HG03196 (cell line): Measurements from ENCODE around the gene CNTNAP2.

Experiments
- ATAC-seq: cut with Tn5 transposase; IDR thresholded peaks from one replicate; pipeline ENCODE4 v1.9.1; 2021; ENCODE audit not compliant: unreplicated experiment

Gene CNTNAP2

GRCh38 chr7:147188467-147188866, 1071.9 kb downstream of the CNTNAP2 start:
- ATAC-seq = no peak

GRCh38 chr7:147193476-147193875, 1076.9 kb downstream of the CNTNAP2 start:
- no peak for ATAC-seq

- ATAC-seq = no peak
These were observed 1079.9 kb downstream of the CNTNAP2 start for GRCh38 chr7:147196481-147196880.

DNA sequence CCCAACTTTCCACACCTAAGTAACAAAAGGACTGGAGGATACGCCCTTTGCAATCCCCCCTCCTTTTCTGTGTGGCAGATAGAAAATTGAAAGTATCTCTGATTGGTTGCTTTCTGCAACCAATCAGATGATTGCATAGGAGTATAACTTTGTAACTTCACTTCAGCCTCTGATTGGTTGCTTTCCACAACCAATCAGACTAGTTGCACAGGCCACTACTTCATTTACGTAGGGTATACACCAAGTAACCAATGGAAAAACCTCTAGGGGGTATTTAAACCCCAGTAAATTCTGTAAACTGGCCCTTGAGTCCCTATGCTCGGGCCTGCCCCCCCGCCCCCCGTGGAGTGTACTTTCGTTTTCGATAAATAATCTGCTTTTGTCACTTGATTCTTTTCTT, 1080.4 kb downstream of the CNTNAP2 start:
- ATAC-seq = no peak

- no peak for ATAC-seq
These were observed 1083.3 kb downstream of the CNTNAP2 start for GRCh38 chr7:147199868-147200267.

- ATAC-seq = no peak
These were observed 1091.4 kb downstream of the CNTNAP2 start for GRCh38 chr7:147207988-147208387.

DNA sequence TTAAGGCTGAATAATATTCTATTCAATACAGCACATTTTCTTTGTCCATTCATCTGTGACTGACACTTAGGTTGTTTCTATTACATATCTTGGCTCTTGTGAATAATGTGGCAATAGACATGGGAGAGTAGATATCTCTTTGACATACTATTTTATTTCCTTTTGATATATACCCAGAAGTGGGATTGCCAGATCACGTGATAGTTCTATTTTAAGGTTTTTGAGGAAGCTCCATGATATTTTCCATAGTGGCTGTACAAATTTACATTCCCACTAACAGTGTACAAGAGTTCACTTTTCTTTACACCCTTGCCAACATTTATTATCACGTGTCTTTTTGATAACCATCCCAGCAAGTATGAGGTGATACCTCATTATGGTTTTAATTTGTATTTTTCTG, 1114.7 kb downstream of the CNTNAP2 start:
- ATAC-seq = no peak

DNA sequence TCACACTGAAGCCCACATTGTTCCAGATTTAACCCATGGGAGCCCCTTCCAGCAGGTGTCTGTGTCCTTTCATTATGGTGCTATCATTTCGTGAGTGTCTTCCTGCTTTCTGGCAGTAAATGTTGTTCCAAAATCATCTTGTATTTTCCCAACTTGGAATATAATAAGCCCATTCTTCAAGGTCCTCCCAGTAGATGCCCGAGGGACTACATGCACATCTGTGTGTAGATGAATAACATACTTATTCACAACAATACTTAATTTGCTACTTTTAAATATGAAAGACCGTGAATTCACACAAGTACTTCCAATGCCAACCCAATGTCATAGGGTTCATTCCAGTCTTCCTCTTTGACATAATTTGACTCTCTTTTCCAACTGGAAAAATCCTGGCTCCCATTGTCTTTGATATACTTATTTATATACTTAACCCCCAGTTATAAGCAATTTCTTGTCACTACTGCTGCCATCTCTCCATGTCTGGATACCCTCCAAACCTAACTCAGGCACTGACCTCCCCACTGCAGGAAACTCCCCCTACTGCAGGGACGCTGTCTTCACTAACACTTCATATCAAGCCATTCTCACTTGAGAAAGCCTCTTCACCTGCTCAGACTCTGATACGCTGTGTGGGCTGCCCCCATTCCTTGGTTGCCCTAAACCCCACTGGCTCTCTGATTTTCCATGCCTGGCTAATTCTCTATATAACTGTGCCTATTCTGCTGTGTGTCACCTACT, 1119.2 kb downstream of the CNTNAP2 start:
- ATAC-seq = no peak

DNA sequence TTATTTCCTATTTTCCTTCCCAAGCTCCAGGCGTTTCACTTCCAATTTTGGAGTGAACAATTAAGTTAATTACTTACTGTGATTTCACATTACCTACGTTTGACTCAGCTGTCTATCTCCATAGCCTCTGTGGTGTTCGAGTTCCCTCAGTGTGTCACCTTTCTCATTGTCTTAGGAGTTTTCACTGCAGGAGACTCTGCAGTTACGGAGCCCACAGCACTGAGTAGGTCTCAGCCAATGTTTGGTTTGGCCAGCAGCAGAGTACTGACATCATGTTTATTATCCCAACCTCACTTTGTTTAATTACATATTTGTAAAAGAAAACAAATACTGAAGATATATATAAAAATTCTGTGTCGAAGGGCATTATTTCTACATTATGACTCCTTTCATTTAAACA, 1123.9 kb downstream of the CNTNAP2 start:
- ATAC-seq = no peak

GRCh38 chr7:147245274-147245673, 1128.7 kb downstream of the CNTNAP2 start:
- ATAC-seq = no peak

DNA sequence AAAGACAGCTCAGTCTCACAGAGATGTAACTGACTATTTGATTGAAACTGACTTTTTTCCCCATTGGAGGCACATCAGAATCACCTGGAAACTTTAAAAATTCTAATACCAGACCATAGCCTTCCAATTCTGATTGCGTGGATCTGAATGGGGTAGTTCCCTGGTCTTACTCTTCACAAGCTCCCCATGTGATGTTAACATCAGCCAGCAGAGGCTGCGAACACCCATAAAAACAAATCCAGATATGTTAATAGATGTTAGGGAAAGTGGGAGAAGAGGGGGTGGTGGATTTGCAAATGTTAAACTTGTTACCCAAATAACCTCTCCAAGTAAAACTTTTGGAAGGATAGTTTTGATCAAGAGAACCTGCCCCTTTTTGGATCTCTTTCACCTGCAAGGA, 1133.4 kb downstream of the CNTNAP2 start:
- ATAC-seq = no peak

- no peak for ATAC-seq
These were observed 1135.2 kb downstream of the CNTNAP2 start for GRCh38 chr7:147251751-147252325.

- no peak for ATAC-seq
These were observed 1145.1 kb downstream of the CNTNAP2 start for GRCh38 chr7:147261693-147262092.

DNA sequence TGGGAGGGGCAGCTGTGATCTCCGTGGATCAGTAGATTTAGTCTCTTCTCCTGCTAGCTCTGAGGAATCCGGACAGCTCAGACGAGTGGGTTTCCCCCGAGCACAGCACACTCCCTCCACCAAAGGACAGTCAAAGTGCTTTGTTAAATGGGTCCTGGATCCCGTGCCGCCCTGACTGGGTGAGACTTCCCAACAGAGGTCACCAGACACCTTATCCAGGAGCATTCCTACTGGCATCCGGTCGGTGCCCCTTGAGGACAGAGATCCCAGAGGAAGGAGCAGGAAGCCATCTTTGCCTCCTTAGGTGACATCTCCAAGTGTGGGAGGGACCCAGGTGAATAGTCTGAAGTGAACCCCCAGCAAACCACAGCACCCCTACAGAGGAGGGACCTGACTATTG, 1148.9 kb downstream of the CNTNAP2 start:
- ATAC-seq = no peak

DNA sequence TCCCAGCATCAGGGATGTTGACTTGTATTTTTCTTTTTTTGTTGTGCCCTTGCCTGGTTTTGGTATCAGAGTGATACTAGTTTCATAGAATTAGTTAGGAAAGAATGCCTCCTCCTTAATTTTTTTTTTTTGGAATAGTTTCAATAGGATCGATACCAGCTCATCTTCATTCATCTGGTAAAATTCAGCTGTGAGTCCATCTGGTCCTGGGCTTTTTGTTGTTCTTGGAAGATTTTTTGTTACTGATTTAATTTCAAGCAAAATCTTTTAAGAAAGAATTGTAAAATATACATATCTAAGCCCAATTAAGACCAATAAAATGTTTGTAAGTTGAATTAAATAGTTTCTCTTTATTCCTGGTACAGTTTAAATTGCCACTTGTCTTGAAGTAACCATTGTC, 1159.5 kb downstream of the CNTNAP2 start:
- no peak for ATAC-seq

- ATAC-seq = no peak
These were observed 1160.3 kb downstream of the CNTNAP2 start for GRCh38 chr7:147276783-147277370.

DNA sequence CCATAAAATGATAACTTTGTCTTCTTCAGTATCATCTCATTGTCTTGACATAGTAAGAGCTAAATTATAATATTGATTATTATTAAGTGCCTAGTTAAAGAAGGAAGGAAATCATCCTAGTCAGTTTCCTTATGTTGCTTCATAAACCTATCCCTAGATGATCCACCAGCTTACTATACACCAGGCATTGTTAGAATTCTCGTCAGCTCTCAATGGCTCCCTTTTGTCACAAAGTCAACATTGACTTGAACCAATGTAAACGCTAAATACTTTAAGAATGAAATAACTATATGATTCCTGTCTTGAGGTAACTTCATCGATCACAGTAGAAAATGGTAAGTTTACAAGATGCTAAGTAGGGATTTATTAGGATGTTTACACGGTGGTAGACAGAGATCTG, 1162.9 kb downstream of the CNTNAP2 start:
- ATAC-seq = no peak

DNA sequence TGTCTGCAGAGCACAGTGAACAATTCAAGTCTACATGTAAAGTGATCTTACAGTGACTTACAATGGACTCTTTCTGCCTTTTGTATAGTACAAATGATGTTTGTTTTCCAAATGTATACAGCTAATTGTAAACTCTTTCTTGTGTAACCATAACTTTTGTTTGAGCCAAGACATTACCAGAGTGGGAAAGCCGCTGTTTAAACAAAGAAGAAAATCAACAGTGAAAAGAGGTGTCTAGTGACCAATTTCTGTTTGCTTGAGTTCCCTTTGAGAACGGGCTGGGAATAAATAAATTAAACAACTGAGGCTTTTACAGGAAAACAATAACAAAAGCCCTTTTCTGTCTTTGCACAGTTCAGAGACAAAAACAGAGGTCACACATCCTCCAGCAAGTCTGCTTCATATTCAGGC, 1163.4 kb downstream of the CNTNAP2 start:
- no peak for ATAC-seq

DNA sequence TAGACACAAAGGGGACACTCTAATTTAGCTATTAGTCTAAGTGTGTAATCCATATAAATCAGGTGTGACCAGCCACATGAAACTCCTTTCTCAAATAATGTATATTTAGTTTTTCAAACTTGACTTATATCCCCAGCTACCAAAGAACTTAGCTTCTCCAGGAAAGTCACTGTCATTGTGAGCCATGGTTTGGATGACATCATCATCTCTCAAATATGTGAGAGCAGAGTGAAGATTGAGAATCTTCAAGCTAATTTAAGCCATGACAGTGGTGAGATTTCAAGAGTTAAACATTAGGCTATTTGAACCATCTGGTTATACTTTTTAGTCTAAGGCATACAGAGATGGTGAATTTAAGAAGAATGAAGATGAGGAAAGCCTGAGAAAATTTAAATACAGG, 1165.6 kb downstream of the CNTNAP2 start:
- ATAC-seq = no peak

- ATAC-seq = no peak
These were observed 1179.6 kb downstream of the CNTNAP2 start for GRCh38 chr7:147296201-147296600.

DNA sequence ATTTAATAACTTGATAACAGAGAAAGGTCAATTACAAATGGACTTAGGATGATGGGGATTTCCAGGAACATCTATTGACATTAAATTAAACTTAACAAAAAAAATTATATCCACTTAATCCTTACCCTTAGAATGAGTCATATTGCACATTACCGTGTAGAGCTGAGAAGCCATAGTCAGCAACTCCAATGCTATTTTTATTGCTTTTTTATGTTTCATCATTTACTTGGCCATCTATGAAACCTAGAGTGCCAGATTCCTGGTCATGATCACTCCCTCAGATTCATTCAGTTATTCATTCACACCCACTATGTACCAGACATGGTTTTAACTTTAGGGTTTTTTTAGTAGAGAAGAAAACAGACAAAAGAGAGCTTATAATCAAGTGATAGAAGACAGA, 1180.4 kb downstream of the CNTNAP2 start:
- ATAC-seq = no peak

DNA sequence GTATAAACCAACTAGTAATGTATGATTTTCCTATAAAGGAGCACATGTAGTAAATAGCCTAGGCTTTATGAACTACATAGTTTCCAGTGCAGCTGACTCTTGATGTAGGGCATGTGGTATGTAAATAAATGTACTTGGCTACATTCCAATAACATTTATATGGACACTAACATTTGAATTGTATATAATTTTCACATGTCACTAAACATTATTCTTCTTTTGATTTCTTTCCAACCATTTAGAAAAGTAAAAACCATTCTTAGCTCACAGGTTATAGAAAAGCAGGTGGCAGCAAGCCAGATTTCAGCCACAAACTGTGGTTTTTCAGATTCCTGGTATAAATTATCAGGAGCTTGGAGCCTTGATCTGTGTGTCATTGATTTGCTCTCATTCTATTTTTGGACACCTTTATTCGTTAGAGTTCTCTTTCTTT, 1182.0 kb downstream of the CNTNAP2 start:
- no peak for ATAC-seq
